ENCODE measurements around the gene RHOBTB1. TPM values are rescaled to one million over a fixed set of nuclear protein-coding genes. Genes with fewer than 3 reads are reported as not detected.

The RHOBTB1 gene
- total RNA-seq, 1 donor from 2014 or later = 0.24 TPM

DNA sequence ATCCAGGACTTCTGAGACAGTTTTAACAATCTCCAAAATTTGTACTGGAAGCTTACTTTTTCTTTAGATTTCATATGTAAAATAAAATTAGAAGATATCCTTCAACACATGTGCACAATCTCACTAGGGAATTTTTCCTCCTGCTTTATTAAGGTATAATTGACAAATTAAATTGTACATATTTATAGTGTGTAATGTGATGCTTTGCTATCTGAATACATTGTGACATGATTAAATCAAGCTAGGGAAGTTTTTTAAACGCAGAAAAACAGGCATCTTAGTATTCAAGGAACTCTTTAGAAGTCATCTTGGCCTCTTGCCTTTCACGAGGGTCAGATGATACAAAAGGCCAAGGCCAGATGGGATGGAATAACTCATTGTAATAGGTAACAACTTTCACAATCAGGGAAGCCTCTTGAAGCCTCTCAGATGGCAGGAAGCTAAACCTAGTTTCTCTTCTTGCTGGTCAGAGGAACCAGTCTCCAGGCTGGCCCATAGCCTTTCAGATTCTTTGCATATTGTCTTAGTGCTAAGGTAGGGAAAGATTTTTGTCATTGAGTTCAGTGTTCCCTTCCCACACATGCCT, 78.7 kb downstream of the RHOBTB1 start:
- Mint-ChIP-seq H3K27ac (no peak overlapping the region), H3K4me3 (no peak overlapping the region), H3K36me3 (ENCODE audit: low read depth) (no peaks in the 10 kb centered on the region), H3K27me3 (peaks cover 5% of the 10 kb centered on the region), H3K4me1 (no peaks in the 10 kb centered on the region), H3K9me3 (no peaks in the 10 kb centered on the region)
- ATAC-seq (ENCODE audit: low read depth) (no peak), DNase-seq (no peak)
- intact Hi-C loops (cut with micrococcal nuclease) = no loop called here
- ChIA-PET POLR2A (no interaction called here), CTCF (no interaction called here)
- TF ChIP-seq, protein P1, sequence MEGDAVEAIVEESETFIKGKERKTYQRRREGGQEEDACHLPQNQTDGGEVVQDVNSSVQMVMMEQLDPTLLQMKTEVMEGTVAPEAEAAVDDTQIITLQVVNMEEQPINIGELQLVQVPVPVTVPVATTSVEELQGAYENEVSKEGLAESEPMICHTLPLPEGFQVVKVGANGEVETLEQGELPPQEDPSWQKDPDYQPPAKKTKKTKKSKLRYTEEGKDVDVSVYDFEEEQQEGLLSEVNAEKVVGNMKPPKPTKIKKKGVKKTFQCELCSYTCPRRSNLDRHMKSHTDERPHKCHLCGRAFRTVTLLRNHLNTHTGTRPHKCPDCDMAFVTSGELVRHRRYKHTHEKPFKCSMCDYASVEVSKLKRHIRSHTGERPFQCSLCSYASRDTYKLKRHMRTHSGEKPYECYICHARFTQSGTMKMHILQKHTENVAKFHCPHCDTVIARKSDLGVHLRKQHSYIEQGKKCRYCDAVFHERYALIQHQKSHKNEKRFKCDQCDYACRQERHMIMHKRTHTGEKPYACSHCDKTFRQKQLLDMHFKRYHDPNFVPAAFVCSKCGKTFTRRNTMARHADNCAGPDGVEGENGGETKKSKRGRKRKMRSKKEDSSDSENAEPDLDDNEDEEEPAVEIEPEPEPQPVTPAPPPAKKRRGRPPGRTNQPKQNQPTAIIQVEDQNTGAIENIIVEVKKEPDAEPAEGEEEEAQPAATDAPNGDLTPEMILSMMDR (IDR thresholded peaks at IDR 0.05) = no peak

DNA sequence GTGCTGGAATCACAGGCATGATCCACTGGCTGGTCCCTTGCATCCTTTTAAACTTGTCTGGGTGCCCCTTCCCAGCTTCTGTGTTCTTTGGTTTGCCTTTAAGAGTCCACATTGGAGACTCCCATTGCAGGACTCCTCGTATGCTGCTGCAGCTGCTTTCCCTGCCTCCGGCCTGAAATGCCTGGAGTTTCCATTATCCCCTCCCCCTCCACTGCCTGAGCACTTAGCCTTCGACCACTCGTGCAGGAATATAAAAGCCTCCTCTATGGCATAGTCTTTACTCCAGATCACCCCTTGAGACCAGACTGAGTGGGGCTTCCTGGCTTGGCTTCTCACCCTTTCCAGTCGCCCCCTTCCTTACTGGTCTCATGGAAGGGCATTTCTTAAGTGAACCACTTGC, 80.2 kb downstream of the RHOBTB1 start:
- DNase-seq (no peak), ATAC-seq (ENCODE audit: low read depth) (no peak)
- Mint-ChIP-seq H3K36me3 (ENCODE audit: low read depth) (no peaks in the 10 kb centered on the region), H3K27ac (no peak overlapping the region), H3K4me1 (no peaks in the 10 kb centered on the region), H3K27me3 (peaks cover 5% of the 10 kb centered on the region), H3K9me3 (no peaks in the 10 kb centered on the region), H3K4me3 (no peak overlapping the region)
- TF ChIP-seq, protein P1 (IDR thresholded peaks at IDR 0.05) = no peak
- ChIA-PET CTCF (no interaction called here), POLR2A (no interaction called here)
- intact Hi-C loops (cut with micrococcal nuclease) = no loop called here

DNA sequence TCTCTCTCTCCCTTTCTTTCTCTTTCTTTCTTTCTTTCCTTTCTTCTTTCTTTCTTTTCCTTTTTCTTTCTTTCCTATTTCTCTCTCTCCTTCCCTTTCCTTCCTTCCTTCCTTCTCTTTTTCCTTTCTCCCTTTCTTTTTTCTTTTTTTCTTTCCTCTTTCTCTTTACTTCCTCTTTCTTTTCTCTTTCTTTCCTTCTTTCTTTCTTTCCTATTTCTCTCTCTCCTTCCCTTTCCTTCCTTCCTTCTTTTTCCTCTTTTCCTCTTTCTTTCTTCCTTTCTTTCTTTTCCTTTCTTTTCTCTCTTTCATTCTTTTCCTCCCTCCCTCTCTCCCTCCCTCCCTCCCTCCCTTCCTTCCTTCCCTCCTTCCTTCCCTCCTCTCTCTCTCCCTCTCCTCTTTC, 81.5 kb downstream of the RHOBTB1 start:
- no peaks in the 10 kb centered on the region for H3K9me3 Mint-ChIP-seq

DNA sequence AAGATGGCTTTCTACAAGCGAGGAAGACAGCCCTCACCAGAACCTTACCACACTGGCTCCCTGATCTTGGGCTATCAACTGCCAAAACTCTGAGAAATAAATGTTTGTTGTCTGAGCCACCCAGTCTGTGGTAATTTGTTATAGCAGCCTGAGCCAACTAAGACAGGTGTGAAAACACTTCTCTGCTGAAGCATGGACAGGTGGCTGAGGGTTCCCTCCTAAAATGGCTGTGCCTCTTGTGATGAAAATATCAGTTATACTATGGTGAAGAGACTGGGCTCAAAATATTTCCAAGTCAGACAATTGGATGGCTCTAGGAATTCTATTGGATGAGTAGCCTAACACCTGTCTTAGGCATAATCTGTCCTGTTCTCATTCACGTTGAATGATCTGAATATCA, 87.6 kb downstream of the RHOBTB1 start:
- Mint-ChIP-seq H3K27ac (no peak overlapping the region), H3K4me1 (peaks cover 4% of the 10 kb centered on the region), H3K36me3 (ENCODE audit: low read depth) (no peaks in the 10 kb centered on the region), H3K9me3 (no peaks in the 10 kb centered on the region), H3K27me3 (no peaks in the 10 kb centered on the region), H3K4me3 (no peak overlapping the region)
- intact Hi-C loops (cut with micrococcal nuclease) = no loop called here
- TF ChIP-seq, protein P1 (IDR thresholded peaks at IDR 0.05) = no peak
- ATAC-seq (ENCODE audit: low read depth) (no peak), DNase-seq (no peak)
- ChIA-PET POLR2A (no interaction called here), CTCF (no interaction called here)

More for the DNA sequence above, 81.5 kb downstream of the RHOBTB1 start:
- peaks cover 5% of the 10 kb centered on the region for H3K27me3 Mint-ChIP-seq
- ATAC-seq (ENCODE audit: low read depth) (no peak), DNase-seq (no peak)
- no peak overlapping the region for H3K27ac Mint-ChIP-seq
- no peaks in the 10 kb centered on the region for H3K4me1 Mint-ChIP-seq
- ChIA-PET CTCF (no interaction called here), POLR2A (no interaction called here)
- H3K36me3 Mint-ChIP-seq (ENCODE audit: low read depth) = no peaks in the 10 kb centered on the region
- TF ChIP-seq, protein P1 (IDR thresholded peaks at IDR 0.05) = no peak
- H3K4me3 Mint-ChIP-seq = no peak overlapping the region
- intact Hi-C loops (cut with micrococcal nuclease) = no loop called here

DNA sequence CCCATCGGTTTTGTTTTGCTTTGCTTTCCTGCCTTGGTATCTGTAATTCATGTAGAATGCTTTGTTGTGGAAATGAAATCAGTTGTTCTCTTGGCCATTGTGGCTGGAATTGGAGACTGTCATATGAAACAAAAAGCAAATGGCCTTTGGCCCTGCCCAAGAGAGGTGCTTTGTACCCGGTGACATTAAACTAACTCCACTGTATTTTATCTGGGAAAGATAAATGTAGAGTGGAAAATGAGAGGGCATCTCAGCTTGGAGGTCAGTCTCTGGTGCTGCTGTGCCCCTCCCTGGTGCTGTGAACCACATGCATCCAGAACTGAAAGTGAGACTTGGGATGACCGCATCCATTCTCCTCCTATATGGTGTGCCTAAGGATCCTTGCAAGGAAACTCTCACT, 90.3 kb downstream of the RHOBTB1 start:
- no peaks in the 10 kb centered on the region for H3K27me3 Mint-ChIP-seq
- no peak for ATAC-seq (ENCODE audit: low read depth)
- no peak for DNase-seq
- TF ChIP-seq, protein P1 (IDR thresholded peaks at IDR 0.05) = no peak
- no peak overlapping the region for H3K4me3 Mint-ChIP-seq
- no peaks in the 10 kb centered on the region for H3K36me3 Mint-ChIP-seq (ENCODE audit: low read depth)
- intact Hi-C loops (cut with micrococcal nuclease) = no loop called here
- H3K9me3 Mint-ChIP-seq = no peaks in the 10 kb centered on the region
- ChIA-PET CTCF (no interaction called here), POLR2A (no interaction called here)
- H3K4me1 Mint-ChIP-seq = peaks cover 4% of the 10 kb centered on the region
- no peak overlapping the region for H3K27ac Mint-ChIP-seq

All from activated B cell treated with CpG ODN at 0.5 μM for 24 hours (primary cell).